ENCODE measurements around the gene ACBD4. TPM values are rescaled to one million over a fixed set of nuclear protein-coding genes. Genes with fewer than 3 reads are reported as not detected.

The ACBD4 gene
- polyA plus RNA-seq, 2 donors, result 5.9 to 8.8 TPM

DNA sequence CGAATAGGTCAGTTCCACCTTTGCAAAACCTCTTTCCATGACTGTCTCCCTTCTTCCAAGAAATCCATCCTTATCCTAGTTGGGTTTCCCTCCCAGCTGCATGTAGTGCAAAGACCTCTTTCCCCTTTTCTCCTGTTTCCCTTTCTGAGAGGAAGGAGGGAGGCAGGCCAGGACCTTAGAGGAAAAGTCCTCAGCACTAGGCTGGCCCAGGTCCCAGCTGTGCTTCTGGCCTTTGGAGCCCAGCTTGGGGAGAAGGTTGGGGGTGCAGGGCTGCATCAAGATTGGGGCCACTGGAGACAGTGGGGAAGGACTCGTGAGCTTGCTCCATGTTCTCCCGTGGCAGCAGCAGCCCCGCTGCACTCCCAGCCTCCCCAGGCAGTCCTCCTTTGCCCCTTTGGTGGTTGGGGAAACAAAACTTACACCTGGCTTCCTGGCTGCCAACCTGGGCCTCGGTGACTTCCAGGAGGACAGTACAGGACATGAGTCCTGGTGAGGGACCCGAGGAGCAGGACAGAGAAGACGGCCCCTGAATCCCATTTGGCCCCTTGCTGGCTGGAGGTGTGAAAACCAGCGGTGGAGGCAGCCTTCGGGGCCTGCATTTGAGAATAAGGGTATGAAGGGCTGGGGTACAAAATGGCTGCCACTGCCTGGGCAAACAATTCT lies 26.7 kb downstream of the ACBD4 start:
- Histone ChIP-seq H3K27ac (ENCODE audit: low read depth in 2 of 2, low read length in 1 of 2) (peak overlapping the region; percentile 53 to 77), H3K36me3 (ENCODE audit: control insufficient read depth in 2 of 2, insufficient read depth in 2 of 2, low read length in 1 of 2) (peaks cover 0 to 4% of the 10 kb centered on the region in 2 donors), H3K9me3 (ENCODE audit: control insufficient read depth in 2 of 2, insufficient read depth in 1 of 2, low read depth in 1 of 2, low read length in 1 of 2) (no peaks in the 10 kb centered on the region), H3K27me3 (ENCODE audit: control insufficient read depth in 1 of 2, insufficient read depth in 2 of 2, low read length in 2 of 2) (no peaks in the 10 kb centered on the region), H3K4me1 (ENCODE audit: control insufficient read depth in 2 of 2, insufficient read depth in 2 of 2, low read length in 1 of 2) (peaks cover 5 to 11% of the 10 kb centered on the region in 2 donors), H3K4me3 (ENCODE audit: low read depth in 1 of 2, low read length in 2 of 2) (peak overlapping the region in 1 of 2 donors; percentile 23)
- WGBS, 2 donors, result 55 to 59% methylated on average over 9 of the region's 9 CpGs

DNA sequence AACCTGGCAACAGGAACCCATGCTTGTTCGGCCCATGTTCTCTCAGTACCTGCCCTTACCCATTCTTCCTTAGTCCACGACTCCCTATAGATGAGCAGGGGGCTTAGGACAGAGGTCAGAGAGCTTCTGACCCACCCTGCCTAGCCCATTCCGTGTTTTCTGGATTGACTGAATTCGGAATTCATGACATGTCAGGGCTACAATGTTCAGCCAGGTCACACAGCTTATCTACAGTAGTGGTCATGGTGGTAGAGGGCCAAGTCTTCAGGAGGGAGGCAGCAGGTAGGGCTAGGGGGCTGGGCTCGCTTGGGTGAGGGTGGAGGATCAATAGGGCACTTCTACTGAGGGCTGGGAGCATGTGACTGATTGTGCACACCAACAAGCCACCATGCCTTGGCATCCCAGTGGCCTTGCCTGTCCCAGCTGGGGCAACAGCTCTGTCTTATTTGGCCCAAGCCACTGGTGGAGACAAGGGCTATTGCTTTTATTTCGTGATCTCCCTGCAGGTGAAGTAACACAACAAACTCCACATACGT lies 29.3 kb downstream of the ACBD4 start:
- Histone ChIP-seq H3K36me3 (ENCODE audit: control insufficient read depth in 2 of 2, insufficient read depth in 2 of 2, low read length in 1 of 2) (peaks cover 0 to 5% of the 10 kb centered on the region in 2 donors), H3K27me3 (ENCODE audit: control insufficient read depth in 1 of 2, insufficient read depth in 2 of 2, low read length in 2 of 2) (no peaks in the 10 kb centered on the region), H3K27ac (ENCODE audit: low read depth in 2 of 2, low read length in 1 of 2) (no peak overlapping the region), H3K9me3 (ENCODE audit: control insufficient read depth in 2 of 2, insufficient read depth in 1 of 2, low read depth in 1 of 2, low read length in 1 of 2) (no peaks in the 10 kb centered on the region), H3K4me1 (ENCODE audit: control insufficient read depth in 2 of 2, insufficient read depth in 2 of 2, low read length in 1 of 2) (peaks cover 5% of the 10 kb centered on the region in 2 donors), H3K4me3 (ENCODE audit: low read depth in 1 of 2, low read length in 2 of 2) (no peak overlapping the region)
- WGBS, 2 donors, result 90% methylated on average over 7 of the region's 7 CpGs

DNA sequence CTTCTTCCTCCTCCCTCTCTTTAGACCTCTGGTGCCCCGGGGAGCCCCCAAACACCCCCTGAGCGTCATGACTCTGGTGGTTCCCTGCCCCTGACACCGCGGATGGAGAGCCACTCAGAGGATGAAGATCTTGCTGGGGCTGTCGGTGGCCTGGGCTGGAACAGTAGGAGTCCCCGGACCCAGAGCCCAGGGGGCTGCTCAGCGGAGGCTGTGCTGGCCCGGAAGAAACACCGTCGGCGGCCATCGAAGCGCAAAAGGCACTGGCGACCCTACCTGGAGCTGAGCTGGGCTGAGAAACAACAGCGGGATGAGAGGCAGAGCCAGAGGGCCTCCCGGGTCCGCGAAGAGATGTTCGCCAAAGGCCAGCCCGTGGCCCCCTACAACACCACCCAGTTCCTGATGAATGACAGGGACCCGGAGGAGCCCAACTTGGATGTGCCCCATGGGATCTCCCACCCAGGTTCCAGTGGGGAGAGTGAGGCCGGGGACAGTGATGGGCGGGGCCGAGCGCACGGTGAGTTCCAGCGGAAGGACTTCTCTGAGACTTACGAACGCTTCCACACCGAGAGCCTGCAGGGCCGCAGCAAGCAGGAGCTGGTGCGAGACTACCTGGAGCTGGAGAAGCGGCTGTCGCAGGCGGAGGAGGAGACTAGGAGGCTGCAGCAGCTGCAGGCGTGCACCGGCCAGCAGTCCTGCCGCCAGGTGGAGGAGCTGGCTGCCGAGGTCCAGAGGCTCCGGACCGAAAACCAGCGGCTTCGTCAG lies 33.7 kb downstream of the ACBD4 start:
- WGBS, 2 donors, result 93 to 94% methylated on average over 43 of the region's 43 CpGs
- Histone ChIP-seq H3K4me1 (ENCODE audit: control insufficient read depth in 2 of 2, insufficient read depth in 2 of 2, low read length in 1 of 2) (peaks cover 0 to 18% of the 10 kb centered on the region in 2 donors), H3K9me3 (ENCODE audit: control insufficient read depth in 2 of 2, insufficient read depth in 1 of 2, low read depth in 1 of 2, low read length in 1 of 2) (no peaks in the 10 kb centered on the region), H3K4me3 (ENCODE audit: low read depth in 1 of 2, low read length in 2 of 2) (no peak overlapping the region), H3K36me3 (ENCODE audit: control insufficient read depth in 2 of 2, insufficient read depth in 2 of 2, low read length in 1 of 2) (peaks cover 0 to 5% of the 10 kb centered on the region in 2 donors), H3K27me3 (ENCODE audit: control insufficient read depth in 1 of 2, insufficient read depth in 2 of 2, low read length in 2 of 2) (no peaks in the 10 kb centered on the region), H3K27ac (ENCODE audit: low read depth in 2 of 2, low read length in 1 of 2) (no peak overlapping the region)

- Histone ChIP-seq H3K9me3 (ENCODE audit: control insufficient read depth in 2 of 2, insufficient read depth in 1 of 2, low read depth in 1 of 2, low read length in 1 of 2) (no peaks in the 10 kb centered on the region), H3K4me3 (ENCODE audit: low read depth in 1 of 2, low read length in 2 of 2) (no peak overlapping the region), H3K27ac (ENCODE audit: low read depth in 2 of 2, low read length in 1 of 2) (peak overlapping the region; percentile 98 to 99), H3K4me1 (ENCODE audit: control insufficient read depth in 2 of 2, insufficient read depth in 2 of 2, low read length in 1 of 2) (peaks cover 0 to 18% of the 10 kb centered on the region in 2 donors), H3K36me3 (ENCODE audit: control insufficient read depth in 2 of 2, insufficient read depth in 2 of 2, low read length in 1 of 2) (peaks cover 0 to 3% of the 10 kb centered on the region in 2 donors), H3K27me3 (ENCODE audit: control insufficient read depth in 1 of 2, insufficient read depth in 2 of 2, low read length in 2 of 2) (no peaks in the 10 kb centered on the region)
- WGBS, 2 donors, result 68 to 79% methylated on average over 12 of the region's 12 CpGs
Measured at GRCh38 chr17:45170280-45170930, 34.9 kb downstream of the ACBD4 start.

DNA sequence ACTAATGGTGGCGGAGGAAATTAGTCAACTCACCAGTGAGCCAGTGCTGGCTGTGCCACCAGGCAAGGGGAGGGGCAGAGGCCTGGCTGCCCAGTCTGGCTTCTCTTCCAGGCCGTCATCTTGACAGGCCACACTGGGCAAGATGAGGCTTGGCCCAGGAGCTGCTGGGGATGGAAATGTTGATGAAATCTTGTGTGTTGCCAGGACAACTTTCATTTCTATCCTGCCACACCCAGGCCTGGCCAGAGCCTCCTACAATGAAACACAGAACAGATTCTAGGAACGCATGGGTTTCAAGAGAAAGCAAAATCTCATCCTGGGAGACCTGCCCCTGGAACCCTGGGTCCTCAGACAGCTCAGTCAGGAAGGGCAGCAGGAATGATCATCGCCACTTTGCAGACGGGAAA lies 35.4 kb downstream of the ACBD4 start:
- Histone ChIP-seq H3K9me3 (ENCODE audit: control insufficient read depth in 2 of 2, insufficient read depth in 1 of 2, low read depth in 1 of 2, low read length in 1 of 2) (no peaks in the 10 kb centered on the region), H3K4me1 (ENCODE audit: control insufficient read depth in 2 of 2, insufficient read depth in 2 of 2, low read length in 1 of 2) (peaks cover 0 to 19% of the 10 kb centered on the region in 2 donors), H3K4me3 (ENCODE audit: low read depth in 1 of 2, low read length in 2 of 2) (peak overlapping the region; percentile 20 to 52), H3K27me3 (ENCODE audit: control insufficient read depth in 1 of 2, insufficient read depth in 2 of 2, low read length in 2 of 2) (no peaks in the 10 kb centered on the region), H3K27ac (ENCODE audit: low read depth in 2 of 2, low read length in 1 of 2) (peak overlapping the region; percentile 98 to 99), H3K36me3 (ENCODE audit: control insufficient read depth in 2 of 2, insufficient read depth in 2 of 2, low read length in 1 of 2) (peaks cover 0 to 3% of the 10 kb centered on the region in 2 donors)
- 19 to 25% methylated on average over 5 of the region's 5 CpGs for WGBS, 2 donors

DNA sequence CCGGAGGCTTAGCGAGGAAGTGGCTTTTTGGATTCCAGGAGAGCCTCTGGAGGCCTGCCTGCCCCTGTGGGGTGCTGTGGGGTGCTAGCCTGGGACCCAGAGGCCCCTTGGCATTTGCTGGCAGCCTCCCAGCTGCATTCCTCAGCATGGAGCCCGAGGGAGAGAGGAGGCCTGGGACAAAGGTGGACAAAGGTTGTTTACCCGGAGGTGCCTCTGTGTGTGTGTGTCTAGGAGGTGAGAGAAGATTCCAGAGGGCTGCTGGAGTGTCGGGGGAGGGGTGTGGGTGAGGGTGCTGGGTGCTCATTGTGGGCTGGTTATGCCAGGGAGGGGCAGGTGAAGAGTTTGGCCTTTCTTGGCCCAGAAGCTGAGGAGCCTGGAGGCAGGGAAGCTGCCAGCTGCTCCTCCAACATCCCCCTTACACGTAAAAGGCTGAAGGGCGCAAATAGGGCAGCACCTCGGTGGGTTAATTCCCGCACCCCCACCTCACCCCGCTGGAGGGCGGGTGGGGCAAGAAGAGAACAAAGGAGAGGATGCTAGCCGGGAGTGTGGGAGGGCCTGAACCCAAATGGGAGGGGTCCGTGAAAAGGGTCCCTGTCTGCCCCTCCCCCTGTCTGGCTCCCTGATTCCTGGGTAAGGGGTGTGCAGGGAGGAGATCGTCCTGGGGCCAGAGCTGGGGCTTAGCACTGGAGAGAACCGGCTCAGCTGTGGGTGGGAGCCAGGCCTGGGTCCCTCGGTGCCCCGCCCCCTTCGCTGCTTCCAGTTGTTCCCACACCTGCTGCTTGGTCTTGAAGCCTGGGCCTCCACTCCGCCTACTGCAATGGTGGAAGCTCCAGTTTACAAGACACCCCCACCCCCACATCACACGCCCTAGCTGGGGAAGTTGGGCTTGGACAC lies 36.1 kb downstream of the ACBD4 start:
- H3K27me3 ChIP-seq (ENCODE audit: control insufficient read depth in 1 of 2, insufficient read depth in 2 of 2, low read length in 2 of 2), result no peaks in the 10 kb centered on the region
- H3K4me1 ChIP-seq (ENCODE audit: control insufficient read depth in 2 of 2, insufficient read depth in 2 of 2, low read length in 1 of 2), result peaks cover 0 to 22% of the 10 kb centered on the region in 2 donors
- WGBS, 2 donors, result 24 to 28% methylated on average over 20 of the region's 20 CpGs
- peak overlapping the region; percentile 98 to 99 for H3K27ac ChIP-seq (ENCODE audit: low read depth in 2 of 2, low read length in 1 of 2)
- H3K36me3 ChIP-seq (ENCODE audit: control insufficient read depth in 2 of 2, insufficient read depth in 2 of 2, low read length in 1 of 2), result peaks cover 0 to 3% of the 10 kb centered on the region in 2 donors
- H3K4me3 ChIP-seq (ENCODE audit: low read depth in 1 of 2, low read length in 2 of 2), result peak overlapping the region; percentile 20 to 52
- no peaks in the 10 kb centered on the region for H3K9me3 ChIP-seq (ENCODE audit: control insufficient read depth in 2 of 2, insufficient read depth in 1 of 2, low read depth in 1 of 2, low read length in 1 of 2)

GRCh38 chr17:45172232-45172540 lies 36.7 kb downstream of the ACBD4 start:
- H3K9me3 ChIP-seq (ENCODE audit: control insufficient read depth in 2 of 2, insufficient read depth in 1 of 2, low read depth in 1 of 2, low read length in 1 of 2), result no peaks in the 10 kb centered on the region
- peaks cover 0 to 22% of the 10 kb centered on the region in 2 donors for H3K4me1 ChIP-seq (ENCODE audit: control insufficient read depth in 2 of 2, insufficient read depth in 2 of 2, low read length in 1 of 2)
- H3K27me3 ChIP-seq (ENCODE audit: control insufficient read depth in 1 of 2, insufficient read depth in 2 of 2, low read length in 2 of 2), result no peaks in the 10 kb centered on the region
- peaks cover 0 to 3% of the 10 kb centered on the region in 2 donors for H3K36me3 ChIP-seq (ENCODE audit: control insufficient read depth in 2 of 2, insufficient read depth in 2 of 2, low read length in 1 of 2)
- WGBS, 2 donors, result 46 to 49% methylated on average over 5 of the region's 5 CpGs
- H3K4me3 ChIP-seq (ENCODE audit: low read depth in 1 of 2, low read length in 2 of 2), result peak overlapping the region; percentile 20 to 52
- H3K27ac ChIP-seq (ENCODE audit: low read depth in 2 of 2, low read length in 1 of 2), result peak overlapping the region; percentile 98 to 99

- Histone ChIP-seq H3K36me3 (ENCODE audit: control insufficient read depth in 2 of 2, insufficient read depth in 2 of 2, low read length in 1 of 2) (peaks cover 0 to 3% of the 10 kb centered on the region in 2 donors), H3K4me3 (ENCODE audit: low read depth in 1 of 2, low read length in 2 of 2) (peak overlapping the region; percentile 20 to 52), H3K4me1 (ENCODE audit: control insufficient read depth in 2 of 2, insufficient read depth in 2 of 2, low read length in 1 of 2) (peaks cover 0 to 22% of the 10 kb centered on the region in 2 donors), H3K9me3 (ENCODE audit: control insufficient read depth in 2 of 2, insufficient read depth in 1 of 2, low read depth in 1 of 2, low read length in 1 of 2) (no peaks in the 10 kb centered on the region), H3K27ac (ENCODE audit: low read depth in 2 of 2, low read length in 1 of 2) (peak overlapping the region; percentile 98 to 99), H3K27me3 (ENCODE audit: control insufficient read depth in 1 of 2, insufficient read depth in 2 of 2, low read length in 2 of 2) (no peaks in the 10 kb centered on the region)
- 12 to 14% methylated on average over 8 to 10 of the region's 10 CpGs for WGBS, 2 donors
Measured at GRCh38 chr17:45172541-45173286, 37.2 kb downstream of the ACBD4 start.
